Kidney epithelial cell (primary cell): ENCODE measurements around the gene ABI1. TPM values are rescaled to one million over a fixed set of nuclear protein-coding genes. Genes with fewer than 3 reads are reported as not detected.
A peak's percentile ranks its signal among the peaks of the same experiment; 100 is the strongest.

ENCODE experiments used
- DNase-seq: peaks from one replicate; pipeline ENCODE4 v3.0.0-alpha.2; 2010; ENCODE audit warnings: low read depth
- H3K27me3 ChIP-seq: 2 replicates; pipeline ENCODE4 v1.6.0; 2011; ENCODE audit warnings: low read length; ENCODE audit not compliant: control insufficient read depth, insufficient read depth
- H3K36me3 ChIP-seq: 2 replicates; pipeline ENCODE4 v1.5.1; 2011; ENCODE audit warnings: low read length; ENCODE audit not compliant: control insufficient read depth, insufficient read depth
- H3K4me3 ChIP-seq: 2 replicates; pipeline ENCODE4 v1.5.1; 2011; ENCODE audit warnings: low read depth, mild to moderate bottlenecking, control low read depth, low read length
- total RNA-seq: library from RNA; depleted of rRNA; stranded (reverse); fragments of >200 nt; gene quantifications from 2 replicates; pipeline ENCODE4 v1.2.3, GENCODE V29; 2015
- TF ChIP-seq, protein P1 (sequence below): IDR thresholded peaks from 2 replicates; pipeline ENCODE4 v1.5.1; 2011; ENCODE audit warnings: mild to moderate bottlenecking, moderate library complexity, low read length, control low read depth, inconsistent platforms; ENCODE audit not compliant: insufficient read depth, poor library complexity, severe bottlenecking

ABI1 gene
- total RNA-seq, 1 donor from 2014 or later, result 41.6 TPM

DNA sequence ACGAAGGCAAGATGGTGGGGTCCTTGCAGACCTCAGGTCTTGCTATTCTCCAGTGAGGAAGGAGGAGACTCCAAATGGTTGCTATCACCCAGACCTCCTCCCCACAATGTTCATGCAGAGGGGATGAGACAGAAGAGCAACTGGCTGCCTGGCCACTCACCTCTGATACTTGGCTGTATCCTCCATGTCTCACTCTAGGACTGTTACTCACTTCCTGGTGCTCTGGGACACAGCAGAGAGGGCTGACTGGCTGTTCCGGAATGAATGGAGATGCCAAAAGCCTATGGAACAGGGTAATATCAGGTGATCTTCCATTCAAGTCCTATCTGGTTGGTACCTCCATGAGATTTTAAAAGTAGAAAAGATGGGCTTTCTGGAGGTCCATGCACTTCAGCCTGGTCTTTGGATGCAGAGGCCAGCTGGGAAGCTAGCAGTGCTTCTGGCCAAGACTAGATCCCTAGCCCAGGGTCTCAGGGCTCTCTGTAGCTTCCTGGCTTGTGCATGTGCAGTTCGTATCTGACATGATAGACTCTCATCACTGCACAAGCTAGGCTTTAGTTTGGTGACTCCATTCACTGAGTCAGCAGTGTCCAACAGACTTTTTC lies 27.0 kb upstream of the ABI1 start:
- H3K27me3 ChIP-seq, result peaks cover 4% of the 10 kb centered on the region
- no peaks in the 10 kb centered on the region for H3K36me3 ChIP-seq
- no peak for DNase-seq
- TF ChIP-seq, protein P1, sequence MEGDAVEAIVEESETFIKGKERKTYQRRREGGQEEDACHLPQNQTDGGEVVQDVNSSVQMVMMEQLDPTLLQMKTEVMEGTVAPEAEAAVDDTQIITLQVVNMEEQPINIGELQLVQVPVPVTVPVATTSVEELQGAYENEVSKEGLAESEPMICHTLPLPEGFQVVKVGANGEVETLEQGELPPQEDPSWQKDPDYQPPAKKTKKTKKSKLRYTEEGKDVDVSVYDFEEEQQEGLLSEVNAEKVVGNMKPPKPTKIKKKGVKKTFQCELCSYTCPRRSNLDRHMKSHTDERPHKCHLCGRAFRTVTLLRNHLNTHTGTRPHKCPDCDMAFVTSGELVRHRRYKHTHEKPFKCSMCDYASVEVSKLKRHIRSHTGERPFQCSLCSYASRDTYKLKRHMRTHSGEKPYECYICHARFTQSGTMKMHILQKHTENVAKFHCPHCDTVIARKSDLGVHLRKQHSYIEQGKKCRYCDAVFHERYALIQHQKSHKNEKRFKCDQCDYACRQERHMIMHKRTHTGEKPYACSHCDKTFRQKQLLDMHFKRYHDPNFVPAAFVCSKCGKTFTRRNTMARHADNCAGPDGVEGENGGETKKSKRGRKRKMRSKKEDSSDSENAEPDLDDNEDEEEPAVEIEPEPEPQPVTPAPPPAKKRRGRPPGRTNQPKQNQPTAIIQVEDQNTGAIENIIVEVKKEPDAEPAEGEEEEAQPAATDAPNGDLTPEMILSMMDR, result no peak
- no peak overlapping the region for H3K4me3 ChIP-seq

DNA sequence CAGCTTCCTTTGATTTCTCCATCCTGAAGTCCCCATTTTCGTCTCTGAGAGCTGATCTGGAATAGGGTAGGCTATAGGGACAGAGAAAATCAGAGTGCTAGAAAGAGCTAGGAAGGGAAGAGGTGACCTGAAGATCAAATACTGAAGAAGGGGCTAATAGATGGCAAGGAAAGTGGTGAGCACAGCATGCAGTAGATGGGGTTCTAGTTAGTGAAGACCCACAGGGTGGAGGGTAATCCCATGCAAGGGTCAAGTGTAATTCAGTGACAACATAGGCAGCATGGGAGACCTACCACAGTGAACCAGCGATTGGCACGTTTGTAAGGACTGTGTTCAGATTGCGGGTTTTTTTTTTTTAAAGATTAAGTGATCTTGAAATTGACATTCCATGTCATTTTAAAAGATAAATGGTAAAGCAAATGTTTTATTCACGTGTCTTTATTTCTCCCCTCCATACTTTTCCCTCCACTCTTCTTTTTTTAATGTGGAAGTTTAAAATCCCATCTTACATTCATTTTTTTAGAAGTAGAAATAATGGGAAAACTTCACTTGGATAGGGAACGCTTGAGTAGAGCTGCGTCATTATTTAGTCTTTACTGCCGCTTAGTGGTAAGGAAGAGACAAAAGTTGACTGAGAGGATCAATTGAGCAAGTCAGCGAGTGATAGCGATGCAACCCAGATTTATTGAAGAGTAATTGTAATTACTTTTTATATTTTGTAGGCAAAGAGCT lies 21.0 kb upstream of the ABI1 start:
- TF ChIP-seq, protein P1, result peak; percentile 71
- DNase-seq, result no peak
- no peak overlapping the region for H3K4me3 ChIP-seq
- peaks cover 4% of the 10 kb centered on the region for H3K27me3 ChIP-seq
- no peaks in the 10 kb centered on the region for H3K36me3 ChIP-seq

DNA sequence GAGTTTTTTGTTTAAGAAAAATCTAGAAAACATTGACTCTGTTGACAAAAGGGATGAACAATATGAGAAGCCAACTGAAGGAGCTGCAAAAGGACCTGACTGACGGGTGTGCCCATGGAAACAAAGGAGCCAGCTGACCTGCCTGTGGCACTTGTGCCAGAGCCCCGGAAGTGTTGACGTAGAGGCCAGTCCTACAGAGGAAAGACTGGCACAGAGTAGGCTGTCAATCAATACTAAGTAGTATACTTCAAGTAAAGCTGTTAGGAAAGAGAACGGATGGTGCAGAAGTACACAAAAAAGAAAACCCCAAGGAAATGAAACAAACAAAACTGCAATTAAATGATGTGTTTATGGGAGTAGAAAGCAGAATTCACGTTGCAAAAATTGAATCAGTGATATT lies 19.0 kb upstream of the ABI1 start:
- Histone ChIP-seq H3K27me3 (peaks cover 4% of the 10 kb centered on the region), H3K4me3 (no peak overlapping the region), H3K36me3 (no peaks in the 10 kb centered on the region)
- TF ChIP-seq, protein P1, result no peak
- DNase-seq, result no peak

DNA sequence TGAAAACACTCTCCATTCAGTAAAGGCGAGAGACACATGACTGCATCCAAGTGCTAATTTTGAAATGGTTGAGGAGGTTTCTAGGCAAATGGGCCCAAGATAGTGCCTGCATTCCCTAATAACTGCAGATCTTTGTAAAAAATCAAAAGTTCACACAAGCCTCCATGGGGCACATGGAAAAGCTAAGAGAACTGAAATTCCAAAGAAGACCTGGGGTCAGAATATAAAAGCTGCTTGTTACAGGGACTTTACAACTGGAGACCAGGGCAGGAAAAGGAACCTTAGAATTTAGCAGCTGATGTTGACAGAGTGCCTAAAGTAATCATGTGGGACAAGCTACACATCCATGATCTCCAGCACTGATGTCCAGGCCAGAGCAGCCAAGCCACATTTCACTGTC lies 10.0 kb upstream of the ABI1 start:
- TF ChIP-seq, protein P1, result no peak
- no peak for DNase-seq
- Histone ChIP-seq H3K27me3 (no peaks in the 10 kb centered on the region), H3K4me3 (no peak overlapping the region), H3K36me3 (no peaks in the 10 kb centered on the region)

DNA sequence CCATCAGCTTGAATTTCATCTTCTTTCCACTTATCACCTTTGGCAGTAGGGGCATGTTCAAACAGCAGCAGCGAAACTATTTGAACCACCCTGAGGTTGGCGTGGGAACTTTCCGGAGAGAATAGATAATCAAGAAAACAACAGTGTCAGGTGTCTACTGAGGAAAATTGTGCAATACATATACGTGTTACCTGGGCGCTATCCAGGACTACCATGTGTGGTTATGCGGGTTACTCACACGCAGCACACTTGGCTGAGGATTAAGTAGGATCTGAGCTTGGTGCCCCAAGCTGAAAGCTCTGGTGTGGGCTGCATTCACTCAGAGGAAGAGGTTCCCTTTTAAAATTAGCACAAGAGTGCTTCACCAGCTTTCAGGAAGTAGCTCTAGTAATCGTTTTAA lies 8.8 kb upstream of the ABI1 start:
- no peak for DNase-seq
- TF ChIP-seq, protein P1, result no peak
- H3K27me3 ChIP-seq, result no peaks in the 10 kb centered on the region
- no peaks in the 10 kb centered on the region for H3K36me3 ChIP-seq
- H3K4me3 ChIP-seq, result no peak overlapping the region
